ENCODE results near the gene SEPTIN2.
"Not testable (repeated sequence)": the region's sequence is repeated elsewhere in the genome, so short reads cannot be mapped to it uniquely, and the experiment has no call there.

The SEPTIN2 gene

DNA sequence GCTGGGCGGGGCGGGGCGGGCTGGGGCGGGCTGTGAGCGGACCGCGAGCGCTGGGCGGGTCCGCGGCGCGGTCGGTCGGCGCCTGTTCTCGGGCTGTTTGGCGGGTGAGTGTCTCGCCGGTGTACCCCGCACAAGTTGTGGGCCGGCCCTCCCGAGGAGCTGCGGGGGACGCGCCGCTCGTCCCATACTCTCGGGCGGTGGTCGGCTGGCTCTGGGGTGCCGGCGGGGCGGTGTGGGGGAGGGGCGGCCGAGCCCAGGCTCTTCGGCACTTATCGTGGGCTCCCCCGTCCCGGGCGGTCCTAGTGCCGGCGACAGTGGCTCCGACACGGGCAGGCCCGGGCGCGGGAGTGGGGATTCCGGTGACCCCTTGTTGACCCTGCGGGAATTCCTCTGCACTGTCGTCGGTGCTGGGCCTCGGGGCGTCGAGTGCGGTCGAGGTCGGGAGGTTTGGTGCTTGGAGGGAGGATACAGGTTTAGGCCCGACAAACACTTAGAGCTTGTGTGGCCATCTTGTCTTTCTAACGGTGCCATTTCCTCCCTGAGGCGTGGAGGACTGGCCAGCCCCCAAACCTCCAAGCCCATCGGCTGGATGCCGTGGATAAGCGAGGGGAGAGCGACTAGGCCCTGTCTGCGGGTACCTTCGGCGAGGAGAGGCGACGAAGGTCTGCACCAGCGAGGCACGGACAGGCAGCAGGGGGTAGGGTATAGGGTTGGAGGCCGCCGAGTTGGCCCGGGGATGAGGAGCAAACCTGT is at the start of gene SEPTIN2:
Gene SEPTIN2 (plus strand): TSS at position 47 of the 753 bp plus-strand sequence. CDS start 8,308 bp downstream, outside the sequence.
- no peak for DNase-seq

DNA sequence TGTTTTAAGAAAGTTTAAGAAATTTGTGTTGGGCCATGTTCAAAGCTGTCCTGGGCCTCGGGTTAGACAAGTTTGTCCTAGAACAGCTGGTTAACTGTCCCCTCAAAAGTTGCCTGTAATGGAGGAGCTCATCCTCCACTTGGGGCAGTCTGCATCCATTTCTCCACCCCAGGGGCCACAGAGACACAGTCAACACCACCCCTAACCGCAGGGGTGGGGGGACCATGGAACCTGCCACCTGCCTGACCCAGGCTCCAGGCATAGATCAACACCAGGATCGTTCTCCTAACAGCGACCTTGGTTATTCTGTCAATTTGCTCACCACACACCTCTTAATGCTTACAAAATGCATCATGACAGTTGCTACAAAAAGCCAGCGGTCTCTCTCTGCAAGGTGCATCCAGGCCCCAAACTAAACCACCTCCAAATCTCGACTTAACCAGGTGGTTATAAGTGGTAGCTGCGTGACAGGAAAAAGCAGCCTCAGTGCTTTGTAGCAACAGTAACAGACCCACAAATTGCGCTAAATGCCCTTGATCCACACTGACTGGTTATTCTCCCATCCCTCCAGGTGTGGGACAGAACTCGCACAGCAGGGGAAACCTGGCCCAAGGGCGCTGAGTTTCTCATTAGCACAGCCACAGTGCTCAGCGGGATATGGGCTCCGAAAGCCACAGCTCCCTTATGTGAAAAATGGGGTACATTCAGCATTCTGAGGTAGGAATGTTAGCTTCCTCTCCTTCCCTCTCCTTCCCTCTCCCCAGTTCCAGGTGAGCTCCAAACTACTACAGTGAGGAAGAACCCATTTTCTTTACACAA is 48.3 kb upstream of the SEPTIN2 start:
- no peak for DNase-seq

- no peak for DNase-seq
Observed at GRCh38 chr2:241268306-241268705, 47.4 kb upstream of the SEPTIN2 start.

GRCh38 chr2:241268716-241269445 is 46.8 kb upstream of the SEPTIN2 start:
- DNase-seq = no peak

GRCh38 chr2:241269707-241270520 is 45.8 kb upstream of the SEPTIN2 start:
- no peak for DNase-seq

DNA sequence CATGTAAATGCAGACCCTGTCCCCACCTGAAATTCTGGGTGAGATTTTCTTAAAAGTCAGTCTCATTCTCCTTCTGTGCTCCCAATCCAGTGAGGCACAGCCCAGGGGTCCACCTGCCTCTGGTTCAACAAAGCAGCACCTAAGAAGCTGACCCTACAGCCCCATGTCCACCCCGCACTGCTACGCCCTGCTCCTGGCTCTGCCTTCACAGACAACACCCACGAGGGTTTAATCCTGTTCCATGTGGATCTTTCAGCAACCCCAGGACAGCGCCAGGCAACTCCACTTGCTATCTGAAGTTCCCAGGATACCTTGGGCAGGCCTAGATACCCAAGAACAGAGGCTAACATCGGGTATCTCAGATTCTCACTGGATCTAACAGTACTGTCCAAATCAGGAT is 45.2 kb upstream of the SEPTIN2 start:
- DNase-seq = no peak

DNA sequence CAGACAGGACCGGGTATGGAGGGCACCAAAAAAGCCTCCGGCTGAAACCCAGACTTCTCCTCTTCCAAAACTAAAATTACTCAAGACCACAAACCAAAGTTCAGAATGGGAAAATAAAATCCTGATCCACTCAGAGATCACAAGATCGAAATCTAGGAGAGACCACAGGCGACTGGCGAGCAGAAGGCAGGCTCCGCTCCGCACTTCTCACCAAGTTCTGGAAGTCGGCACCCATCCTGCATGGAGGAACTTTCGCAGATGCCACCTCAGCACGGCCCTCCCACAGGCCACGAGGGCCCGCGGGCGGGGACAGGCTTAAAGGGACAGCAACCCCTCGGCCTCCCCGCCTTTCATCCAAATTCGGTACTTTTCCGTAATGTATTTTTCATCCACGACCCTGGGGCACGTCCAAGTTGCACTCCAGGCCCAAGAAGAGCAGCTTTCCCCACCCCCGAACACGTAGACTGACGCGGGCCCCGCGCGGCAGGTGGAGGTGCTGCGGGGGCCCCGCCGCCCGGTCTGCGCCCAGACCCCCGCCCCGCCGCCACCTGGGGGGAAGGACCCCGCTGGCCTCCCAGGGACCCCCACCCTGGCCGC is 43.9 kb upstream of the SEPTIN2 start:
- no peak for DNase-seq

GRCh38 chr2:241272303-241273209 is 43.2 kb upstream of the SEPTIN2 start:
- DNase-seq = no peak

DNA sequence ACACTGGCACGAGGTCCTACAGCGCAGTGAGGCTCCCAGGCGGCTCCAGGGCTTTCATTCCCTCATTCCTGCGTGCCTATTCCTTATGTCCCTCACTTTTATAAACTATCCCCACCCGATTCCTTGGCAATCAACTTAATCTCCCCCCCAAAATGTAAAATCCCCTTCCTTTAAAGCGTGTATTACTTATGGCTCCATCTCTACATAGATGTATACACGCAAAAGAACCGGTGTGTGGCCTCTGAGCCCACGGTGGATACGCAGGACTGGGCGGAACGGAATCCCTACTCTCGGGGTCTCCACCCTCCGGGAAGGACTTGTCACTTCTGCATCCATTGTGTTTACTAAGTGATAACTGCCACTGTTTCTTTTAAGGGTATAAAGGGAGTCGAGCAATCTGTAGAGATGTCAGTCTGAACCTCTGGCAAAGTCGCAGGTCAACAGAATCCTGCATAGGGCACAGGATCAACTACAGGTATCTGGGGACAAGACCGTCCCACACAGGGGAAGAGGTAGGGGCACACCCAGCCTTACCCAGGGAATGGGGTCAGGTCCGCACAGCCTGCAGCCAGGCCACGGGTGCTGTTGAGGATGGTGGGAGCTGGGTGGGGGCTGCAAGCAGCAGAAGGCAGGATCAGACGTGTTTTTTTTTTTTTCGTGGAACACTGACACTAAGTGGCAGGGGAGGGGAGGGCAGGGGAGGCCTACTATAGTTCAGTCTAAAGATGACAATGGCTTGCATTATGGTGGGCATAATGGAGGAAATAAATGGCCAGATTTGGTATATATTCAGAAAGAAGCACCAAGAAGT is 42.3 kb upstream of the SEPTIN2 start:
- DNase-seq = no peak

- no peak for DNase-seq
Observed at GRCh38 chr2:241274127-241274526, 41.6 kb upstream of the SEPTIN2 start.

DNA sequence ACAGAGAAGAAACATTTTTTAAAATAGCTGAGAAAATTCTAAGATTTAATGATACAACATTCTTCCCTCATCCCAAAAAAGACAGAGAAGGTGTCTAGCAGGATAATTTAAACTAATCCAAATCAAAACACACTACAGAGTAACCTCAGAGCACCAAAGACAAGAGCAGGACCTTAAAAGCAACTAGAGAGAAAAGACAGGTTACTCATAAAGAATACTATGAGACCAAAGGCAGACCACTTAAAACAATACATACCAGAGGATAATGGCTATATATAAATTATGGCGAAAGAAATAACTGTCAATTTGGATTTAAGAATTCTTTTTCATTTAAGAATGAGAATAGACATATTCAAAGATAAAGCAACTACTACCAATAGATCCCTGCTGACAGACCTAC is 40.2 kb upstream of the SEPTIN2 start:
- no peak for DNase-seq

- DNase-seq = no peak
Observed at GRCh38 chr2:241275910-241276309, 39.8 kb upstream of the SEPTIN2 start.

DNA sequence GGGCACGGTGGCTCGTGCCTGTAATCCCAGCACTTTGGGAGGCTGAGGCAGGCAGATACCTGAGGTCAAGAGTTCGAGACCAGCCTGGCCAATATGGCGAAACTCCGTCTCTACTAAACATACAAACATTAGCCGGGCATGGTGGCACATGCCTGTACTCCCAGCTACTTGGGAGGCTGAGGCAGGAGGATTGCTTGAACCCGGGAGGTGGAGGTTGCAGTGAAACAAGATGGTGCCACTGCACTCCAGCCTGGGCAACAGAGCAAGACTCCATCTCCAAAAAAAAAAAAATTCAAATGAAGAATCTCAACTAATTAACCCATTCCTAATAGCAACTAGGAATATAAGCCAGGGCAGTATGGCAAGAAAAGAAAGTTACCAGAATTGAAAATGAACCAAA is 37.4 kb upstream of the SEPTIN2 start:
- not testable (repeated sequence) for DNase-seq

GRCh38 chr2:241279413-241279812 is 36.3 kb upstream of the SEPTIN2 start:
- DNase-seq = no peak

DNA sequence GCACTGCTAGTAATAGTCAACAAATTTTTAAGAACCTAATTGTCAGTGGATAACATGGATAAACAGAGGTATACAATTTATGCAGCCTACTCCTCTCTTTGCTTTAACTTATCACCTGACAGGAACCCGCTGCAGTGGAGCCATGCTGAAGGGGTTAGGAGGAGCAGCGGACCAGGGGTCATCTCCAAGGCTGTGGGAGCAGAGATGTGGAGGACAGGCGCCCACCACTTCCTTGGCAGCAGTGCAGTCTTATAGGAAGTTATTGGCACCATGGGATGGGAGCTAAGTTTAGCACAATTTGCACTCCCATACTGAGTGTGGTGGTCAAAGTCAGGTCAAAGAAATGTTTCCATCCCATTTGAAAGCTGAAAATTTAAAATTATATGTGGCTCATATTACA is 35.9 kb upstream of the SEPTIN2 start:
- no peak for DNase-seq

DNA sequence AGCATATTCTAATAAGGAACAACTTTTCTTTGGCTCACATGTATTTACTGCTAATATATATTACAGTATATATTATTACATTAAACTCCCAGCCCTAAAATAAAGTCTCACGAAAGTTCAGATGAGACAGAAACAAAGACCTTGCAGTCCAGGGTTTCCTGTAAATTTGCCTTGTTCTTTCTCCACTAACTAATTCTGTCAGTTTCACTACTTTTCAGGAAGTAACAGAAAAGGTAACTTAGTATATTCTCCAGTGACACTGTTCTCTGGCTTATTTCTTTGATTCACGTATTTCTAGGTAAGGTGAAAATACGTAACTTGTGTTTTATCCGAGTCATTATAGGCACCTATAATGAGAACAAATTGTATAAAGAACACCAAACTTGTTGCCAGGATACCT is 35.4 kb upstream of the SEPTIN2 start:
- no peak for DNase-seq

GRCh38 chr2:241282555-241282954 is 33.2 kb upstream of the SEPTIN2 start:
- DNase-seq = no peak

DNA sequence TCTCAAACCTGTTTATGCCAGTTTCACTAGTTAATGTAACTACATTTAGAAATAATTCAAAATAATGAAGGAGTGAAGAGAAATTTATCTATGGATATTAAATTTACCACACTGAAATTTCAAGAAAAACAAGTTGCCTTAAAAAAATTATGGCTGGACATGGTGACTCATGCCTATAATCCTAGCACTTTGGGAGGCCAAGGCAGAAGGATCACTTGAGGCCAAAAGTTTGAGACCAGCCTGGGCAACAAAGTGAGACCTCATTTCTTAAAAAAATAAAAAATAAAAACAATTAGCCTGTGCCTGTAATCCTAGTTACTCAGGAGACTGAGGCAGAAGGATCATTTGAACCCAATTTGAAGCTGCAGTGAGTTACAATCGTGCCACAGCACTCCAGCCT is 30.1 kb upstream of the SEPTIN2 start:
- no peak for DNase-seq

GRCh38 chr2:241286348-241287090 is 29.2 kb upstream of the SEPTIN2 start:
- no peak for DNase-seq

Data from NCI-H1417 treated with DMSO at 0.1 percent for 48 hours (cell line).